GM18499 (cell line): ENCODE results near the gene KCNK15.

ENCODE experiments used
- ATAC-seq: cut with Tn5 transposase; IDR thresholded peaks from one replicate; pipeline ENCODE4 v1.9.1; 2021; ENCODE audit warnings: moderate number of reproducible peaks; ENCODE audit not compliant: insufficient read depth, unreplicated experiment

The KCNK15 gene

DNA sequence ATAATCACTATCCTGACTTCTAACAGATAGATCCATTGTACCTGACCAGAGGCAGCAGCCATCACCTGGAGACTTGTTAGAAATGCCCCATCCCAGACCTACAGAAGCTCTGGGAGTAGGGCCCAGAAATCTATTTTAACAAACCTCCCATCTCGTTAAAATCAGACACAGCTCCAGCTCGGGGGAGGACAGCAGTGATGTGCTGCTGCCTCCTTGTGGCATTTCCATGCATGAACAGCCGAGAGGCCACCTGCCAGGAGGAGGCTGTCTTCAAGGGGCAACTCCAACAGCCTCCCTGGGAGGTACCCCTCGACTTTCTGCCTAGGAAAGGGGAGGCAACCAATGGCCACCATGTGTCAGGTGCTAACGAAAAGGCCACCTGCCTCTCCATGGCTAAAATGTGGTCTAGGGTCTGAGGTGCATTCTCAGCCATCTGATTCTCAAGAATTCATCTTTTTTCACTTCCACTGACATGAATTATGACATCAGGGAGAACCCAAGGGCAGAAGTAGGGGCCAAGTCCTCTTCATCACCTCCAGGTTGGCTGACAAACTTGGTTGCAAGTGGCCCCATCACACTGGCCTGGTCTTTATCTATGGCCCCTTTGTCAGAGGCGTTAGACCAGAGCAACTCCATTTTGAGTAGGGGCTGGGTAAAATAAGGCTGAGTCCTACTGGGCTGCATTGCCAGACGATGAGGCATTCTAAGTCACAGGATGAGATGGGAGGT, 12.2 kb upstream of the KCNK15 start:
- ATAC-seq, result no peak

DNA sequence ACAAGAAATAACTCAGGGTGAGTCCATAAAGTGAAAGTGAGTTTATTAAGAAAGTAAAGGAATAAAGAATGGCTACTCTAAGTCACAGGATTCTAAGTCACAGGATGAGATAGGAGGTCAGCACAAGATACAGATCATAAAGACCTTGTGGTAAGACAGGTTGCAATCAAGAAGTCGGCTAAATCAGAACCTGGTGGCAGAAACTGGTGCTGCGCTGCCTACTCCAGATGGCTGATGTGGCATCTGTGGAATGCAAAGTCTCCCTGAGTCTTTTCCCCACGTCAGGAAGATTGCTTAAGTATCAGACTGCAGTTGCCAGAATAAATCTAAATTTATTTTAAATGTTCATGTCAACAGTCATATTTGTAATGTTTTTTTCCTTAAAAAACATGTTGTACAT, 10.7 kb upstream of the KCNK15 start:
- no peak for ATAC-seq

DNA sequence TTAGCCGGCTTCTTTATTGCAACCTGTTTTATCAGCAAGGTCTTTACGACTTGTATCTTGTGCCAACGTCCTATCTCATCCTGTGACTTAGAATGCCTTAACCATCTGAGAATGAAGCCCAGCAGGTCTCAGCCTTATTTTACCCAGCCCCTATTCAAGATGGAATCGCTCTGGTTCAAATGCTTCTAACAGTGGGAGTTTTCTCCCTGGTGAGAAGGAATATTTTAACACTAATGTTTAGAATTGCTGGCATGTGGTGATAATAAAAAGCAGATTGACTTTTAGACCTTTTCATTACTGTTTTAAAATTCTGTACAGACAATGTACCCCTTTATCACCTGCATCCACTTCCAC, 9.9 kb upstream of the KCNK15 start:
- no peak for ATAC-seq

DNA sequence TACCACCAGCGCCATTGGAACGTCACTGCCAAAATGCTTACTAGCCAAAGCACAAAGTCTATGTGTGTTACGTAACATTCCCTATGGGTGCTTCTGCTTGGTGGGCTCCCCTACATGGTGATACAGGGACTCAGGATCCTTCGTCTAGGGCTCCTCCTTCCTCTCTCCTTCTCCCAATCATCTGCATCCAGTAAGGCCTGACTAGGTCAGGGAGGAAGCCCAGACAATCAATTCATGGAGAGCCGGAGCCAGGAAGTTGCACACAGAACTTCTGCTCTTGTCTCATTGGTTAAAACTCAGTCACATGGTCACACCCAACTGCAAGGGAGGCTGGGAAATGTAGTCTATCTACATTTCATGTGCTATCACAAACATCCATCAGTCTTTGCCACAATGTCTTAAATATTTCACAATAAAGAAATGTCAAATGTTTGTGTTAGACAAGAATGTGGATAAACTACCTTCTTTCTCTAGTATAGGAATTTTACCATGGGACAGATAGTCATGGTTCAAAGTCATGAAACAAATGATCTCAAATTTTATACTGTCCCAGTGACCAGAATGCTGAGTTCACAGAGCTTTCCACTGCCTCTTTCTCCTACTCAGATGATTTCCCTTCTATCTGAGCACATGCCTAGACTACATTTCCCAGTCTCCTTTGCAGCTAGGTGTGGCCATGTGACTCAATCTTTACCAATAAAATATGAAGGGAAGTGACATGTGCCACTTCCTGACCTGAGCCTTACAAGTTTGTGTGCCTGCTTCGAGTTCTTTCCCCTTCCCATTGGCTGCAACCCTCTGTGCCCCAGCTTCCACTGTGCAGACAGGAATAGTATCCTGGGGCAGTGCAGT, 9.3 kb upstream of the KCNK15 start:
- ATAC-seq, result no peak

DNA sequence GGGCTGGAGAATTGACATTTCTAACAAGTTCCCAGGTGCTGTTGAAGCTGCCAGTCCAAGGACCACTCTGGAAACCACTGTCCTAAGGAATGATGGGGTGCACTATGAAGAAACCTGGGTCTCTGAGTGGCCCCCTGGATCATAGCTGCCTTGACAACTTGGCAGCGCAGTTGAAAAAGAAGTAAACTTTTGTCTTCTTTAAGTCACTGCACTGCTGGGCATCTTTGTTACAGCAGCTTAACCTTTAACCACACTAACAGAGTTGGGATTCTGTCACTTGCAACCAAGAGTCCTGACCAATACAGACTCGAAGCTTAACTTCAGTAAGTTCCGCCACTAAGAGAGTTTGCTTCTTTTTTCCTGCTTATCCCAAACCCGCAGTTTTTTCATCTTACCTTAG, 8.5 kb upstream of the KCNK15 start:
- ATAC-seq, result no peak

DNA sequence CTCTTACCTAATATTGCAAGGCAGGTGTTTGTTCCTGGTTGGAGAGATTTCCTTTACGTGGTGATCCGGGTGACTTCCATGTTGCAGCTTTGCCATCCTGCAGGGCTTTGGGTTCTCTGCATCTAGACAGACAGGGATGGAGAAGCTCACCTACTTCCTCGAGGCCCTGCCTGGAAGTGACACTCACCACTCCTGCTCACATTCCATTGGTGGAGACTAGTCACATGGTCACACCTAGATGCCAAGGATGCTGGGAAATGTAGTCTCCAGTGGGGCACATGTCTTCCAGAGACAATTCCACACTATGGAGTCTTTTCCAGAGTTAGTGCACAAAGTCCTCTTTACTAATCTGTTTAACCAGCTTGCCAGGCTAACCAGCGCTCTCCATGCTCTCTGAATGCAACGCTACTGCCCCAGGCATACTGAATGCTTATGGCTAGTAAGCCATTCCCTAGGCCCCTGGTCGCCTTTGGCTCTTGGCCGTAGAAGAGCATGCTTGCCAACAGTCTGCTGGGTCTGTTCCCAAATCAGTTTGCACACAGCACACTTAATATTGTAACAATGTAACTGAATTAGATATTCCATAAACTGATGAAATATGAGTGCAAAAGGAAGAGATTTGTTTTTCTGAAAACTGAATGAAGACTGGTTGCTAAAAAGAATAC, 6.7 kb upstream of the KCNK15 start:
- ATAC-seq, result no peak

DNA sequence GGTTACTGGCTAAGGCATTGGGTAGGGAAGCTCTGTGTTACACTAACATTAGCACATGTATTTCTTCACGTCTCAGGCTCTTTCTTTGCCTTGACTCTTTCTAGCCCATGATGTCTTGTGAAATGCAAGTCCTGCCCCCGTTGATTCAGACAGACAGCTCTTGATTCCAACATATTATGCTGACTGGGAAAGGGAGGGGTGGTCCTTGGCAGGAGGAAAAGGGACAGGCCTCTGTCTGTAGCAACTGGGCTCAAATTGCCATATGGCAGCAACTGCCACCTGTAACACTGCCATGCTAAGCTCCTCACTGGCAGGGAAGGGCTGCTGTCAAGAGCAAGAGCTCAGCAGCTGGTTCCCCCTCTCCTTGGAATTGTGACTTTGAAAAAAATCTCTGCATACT, 5.7 kb upstream of the KCNK15 start:
- no peak for ATAC-seq

DNA sequence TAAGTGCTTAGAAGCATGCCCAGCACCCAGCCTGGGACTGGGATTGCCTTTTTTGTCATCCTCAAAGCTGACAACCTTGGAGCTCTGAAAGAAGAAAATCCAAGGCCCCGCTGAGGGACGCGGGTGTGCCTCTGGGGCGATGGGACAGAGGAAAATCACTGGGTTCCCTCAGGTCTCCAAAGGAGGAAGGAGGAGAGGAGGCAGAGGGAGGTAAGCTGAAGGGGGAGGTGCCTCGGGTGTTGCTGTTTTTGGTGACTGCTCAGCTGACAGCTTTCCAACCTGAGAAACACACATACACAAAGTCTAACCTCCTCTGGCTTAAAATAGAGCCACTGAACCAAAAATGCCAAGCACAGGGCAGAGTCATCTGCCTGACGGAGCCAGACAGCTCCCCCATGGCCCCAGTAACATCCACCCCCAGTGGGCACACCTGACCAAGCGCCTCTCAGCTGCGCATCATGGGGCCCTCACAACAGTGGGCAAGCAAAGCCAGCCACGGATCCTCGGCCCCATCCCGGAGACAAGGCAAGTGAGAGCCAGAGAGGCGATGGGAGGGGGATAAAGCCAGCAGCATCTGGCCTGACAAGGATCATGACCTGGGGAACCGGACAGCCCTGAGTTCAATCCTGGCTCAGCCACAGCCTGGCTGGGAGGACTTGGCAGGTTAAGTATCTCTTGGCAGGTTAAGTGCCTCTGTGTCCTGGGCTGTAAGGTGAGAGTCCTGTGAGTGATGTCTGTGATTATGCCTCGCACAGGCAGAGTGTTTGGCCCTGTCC, 3.2 kb upstream of the KCNK15 start:
- no peak for ATAC-seq

DNA sequence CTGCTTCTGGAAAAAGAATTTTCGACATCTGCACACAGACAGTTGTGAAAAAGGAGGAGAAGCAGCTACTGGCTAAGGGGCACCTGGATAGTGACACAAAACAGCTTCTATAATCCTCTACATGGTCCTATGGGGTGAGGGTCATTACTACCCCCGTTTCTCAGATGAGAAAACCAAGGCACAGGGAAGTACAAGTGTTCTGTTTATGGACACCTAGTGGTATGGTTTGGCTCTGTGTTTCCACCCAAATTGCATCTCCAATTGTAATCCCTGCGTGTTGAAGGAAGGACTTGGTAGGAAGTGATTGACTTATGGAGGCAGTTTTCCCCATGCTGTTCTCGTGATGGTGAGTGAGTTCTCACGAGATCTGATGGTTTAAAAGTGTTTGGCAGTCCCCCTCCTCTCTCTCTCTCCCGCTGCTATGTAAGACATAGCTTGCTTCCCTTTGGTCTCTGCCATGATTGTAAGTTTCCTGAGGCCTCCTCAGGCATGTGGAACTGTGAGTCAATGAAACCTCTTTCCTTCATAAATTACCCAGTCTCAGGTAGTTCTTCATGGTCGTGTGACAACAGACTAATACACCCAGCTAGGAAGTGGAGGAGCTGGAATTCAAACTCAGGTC, 2.5 kb upstream of the KCNK15 start:
- no peak for ATAC-seq

DNA sequence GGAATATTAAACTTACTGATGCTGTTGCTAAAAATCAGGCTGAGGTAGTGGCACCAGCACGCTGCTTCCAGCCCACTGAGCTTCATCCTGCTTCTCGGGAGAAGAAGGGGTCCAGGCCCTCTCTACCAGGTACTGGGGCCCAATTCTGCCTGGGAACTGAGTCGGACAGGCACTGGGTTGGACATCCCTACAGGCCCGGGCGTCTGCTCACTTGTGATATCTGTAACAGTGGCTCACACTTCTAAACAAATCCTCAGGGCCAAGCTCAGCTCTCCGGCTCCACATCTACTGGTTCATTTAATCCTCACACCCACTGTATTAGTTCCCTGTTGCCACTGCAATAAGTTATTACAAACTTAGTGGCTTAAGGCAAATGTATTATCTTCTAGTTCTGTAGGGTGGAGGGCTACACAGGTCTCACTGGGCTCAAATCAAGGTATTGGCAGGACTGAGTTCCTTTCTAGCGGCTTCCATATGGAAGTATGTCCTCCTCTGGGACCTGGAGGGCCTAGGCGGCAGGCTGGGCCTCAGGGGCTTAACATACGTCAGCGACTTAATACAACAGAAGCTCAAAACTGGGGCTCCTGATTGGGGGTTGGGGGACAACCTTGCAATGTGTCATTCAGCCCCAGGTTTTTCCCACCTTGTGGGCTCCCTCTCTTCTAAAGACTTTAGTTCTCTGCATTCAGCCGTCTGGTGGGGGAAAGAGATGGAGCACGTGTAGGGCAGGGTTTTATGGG, 1.6 kb upstream of the KCNK15 start:
- ATAC-seq, result no peak

DNA sequence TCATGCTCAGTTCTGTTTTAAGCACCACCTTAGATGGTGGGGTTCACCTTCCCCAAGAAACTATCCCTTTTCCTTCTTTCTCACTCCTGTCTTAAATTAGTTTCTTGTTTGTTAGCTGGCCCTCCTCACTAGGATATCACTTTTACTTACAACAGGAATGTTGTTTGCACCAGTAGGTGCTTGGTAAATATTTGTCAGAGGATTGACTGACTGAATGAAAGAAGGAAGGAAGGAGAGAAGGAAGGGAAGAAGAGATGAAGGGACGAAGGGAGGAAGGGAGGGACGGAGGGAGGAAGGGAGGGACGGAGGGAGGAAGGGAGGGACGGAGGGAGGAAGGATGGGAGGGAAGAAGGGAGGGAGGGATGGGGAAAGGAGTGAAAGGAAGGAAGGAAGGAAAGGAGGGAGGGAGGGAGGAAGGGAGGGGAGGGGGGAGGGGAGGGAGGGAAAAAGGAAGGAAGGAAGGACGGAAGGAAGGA, 505 bp upstream of the KCNK15 start:
- no peak for ATAC-seq

DNA sequence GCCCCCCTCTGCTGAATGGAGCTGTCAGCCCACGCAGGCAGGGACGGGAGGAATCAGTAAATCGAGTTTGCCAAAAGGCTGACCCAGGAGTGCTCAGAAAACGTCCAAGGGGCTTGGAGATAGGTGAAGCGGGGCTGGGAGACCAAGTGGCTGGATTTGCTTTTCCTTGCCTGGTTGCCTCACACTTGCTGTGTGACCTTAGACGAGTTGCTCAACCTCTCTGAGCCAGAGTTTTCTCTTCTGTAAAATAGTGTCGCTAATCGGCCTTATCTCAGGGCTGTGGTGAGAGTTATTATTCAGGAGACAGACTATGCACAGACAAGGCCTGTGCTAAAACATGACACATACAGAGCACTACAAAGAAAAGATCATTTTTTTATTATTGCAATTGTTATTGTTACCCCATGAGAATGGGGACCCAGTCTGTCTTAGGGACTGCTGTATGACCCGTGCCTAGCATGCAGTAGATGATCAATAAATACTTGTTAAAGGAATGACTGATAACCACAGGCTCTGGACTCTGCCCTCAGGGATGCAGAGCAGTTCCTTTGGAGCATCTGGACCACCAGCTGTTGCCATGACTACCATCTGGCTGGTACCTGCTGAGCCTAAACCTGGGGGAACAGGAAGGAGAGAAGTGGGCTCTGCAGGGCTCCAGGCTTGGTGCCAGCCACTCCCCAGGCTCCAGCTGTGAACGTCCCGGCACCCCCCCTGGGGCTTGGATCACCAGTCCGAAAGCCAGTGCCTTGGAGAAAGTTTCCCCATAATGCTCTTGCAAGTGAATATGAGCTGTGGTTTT, 901 bp downstream of the KCNK15 start:
- no peak for ATAC-seq

DNA sequence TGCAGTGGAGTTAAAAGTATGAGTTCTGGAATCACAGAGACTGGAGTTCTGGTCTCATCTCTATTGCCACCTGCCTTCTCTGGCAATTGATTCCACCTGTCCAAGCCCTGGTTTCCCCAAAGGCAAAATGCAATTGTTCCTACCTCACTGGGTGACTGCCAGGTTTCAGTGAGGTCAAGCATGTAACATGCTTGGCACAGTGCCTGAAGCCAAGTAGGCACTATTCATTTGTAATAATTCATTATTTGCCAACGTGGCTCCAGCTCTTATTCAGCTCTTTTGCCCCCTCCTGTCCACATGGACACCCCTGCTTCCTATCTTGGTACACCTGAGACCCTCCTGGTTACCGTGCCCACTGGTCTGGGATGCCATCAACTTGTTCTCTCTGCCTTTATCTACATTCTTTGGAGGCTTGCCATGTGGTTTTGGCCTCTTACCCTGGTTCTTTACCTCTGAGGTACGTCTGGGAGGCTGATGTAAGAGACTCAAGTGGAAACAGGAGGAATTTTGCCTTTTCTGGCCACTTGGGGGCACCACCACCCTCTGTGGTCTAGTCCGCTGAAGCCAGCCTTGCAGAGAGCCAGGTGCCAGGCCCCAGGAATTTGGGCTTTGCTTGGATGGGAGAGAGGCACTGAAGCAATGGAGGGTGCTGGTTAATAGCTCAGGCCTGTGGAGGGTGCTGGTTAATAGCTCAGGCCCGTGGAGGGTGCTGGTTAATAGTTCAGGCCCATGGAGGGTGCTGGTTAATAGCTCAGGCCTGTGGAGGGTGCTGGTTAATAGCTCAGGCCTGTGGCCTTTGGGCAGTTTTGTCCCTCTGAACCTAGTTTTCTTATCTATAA, 1.7 kb downstream of the KCNK15 start:
- no peak for ATAC-seq

DNA sequence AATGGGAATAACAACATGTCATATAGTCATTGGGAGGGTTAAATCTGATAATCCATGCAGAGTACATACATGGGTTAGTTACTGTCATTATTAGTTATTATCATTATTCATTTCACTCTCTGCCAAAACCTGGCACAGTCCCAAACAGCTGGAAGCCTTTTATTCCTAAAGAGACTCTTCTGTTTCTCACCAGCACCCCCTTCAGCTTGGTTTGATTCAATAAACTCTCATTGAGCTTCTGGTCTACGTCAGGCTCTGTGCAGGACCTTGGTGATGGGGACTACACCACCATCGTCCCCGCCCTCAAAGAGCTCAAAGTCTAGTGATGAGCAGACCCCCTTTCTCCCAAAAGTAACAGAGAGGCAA, 2.3 kb downstream of the KCNK15 start:
- ATAC-seq, result no peak

DNA sequence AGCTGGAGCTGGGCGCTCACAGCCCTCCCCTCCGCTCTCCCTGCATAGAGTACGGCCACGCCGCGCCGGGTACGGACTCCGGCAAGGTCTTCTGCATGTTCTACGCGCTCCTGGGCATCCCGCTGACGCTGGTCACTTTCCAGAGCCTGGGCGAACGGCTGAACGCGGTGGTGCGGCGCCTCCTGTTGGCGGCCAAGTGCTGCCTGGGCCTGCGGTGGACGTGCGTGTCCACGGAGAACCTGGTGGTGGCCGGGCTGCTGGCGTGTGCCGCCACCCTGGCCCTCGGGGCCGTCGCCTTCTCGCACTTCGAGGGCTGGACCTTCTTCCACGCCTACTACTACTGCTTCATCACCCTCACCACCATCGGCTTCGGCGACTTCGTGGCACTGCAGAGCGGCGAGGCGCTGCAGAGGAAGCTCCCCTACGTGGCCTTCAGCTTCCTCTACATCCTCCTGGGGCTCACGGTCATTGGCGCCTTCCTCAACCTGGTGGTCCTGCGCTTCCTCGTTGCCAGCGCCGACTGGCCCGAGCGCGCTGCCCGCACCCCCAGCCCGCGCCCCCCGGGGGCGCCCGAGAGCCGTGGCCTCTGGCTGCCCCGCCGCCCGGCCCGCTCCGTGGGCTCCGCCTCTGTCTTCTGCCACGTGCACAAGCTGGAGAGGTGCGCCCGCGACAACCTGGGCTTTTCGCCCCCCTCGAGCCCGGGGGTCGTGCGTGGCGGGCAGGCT, 4.6 kb downstream of the KCNK15 start:
- ATAC-seq, result no peak

DNA sequence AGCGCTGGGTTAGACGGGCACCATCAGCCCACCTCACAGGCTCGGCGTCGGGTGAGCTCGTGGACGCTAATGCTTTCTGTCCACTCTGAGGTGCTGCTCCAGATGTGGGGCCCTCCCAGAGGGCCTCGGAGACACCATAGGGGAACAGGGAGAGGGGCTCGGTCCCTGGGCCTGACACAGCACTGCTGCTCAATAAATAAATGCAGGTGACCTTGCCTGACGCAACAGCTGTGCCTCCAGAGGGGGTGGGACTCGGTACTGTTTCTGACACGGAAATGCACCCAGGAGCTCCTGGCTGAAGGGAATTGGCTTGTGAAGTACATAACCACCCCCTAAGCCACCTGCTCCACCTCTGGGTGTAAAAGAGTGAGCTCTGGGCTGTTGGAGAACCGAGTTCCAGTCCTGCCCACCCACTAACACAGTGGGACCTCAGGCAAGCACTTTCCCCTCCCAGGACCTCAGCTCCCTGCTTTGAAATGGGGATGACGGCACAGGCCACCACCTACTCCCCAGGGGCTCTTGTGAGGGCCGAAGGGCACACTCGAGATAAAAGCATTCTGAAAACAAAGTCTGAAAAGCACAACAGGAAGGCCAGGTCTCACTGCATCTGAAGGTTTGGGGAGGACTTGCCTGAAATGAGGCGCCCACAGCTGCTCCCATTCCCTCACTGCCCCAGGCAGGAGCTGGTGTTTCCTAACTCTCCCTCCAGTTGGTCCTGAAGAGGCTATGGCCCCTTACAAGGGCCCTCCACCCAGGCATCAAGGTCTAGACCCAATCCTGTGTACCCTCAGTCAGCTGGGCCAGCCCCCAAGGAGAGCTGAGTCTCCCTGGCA, 6.7 kb downstream of the KCNK15 start:
- no peak for ATAC-seq
